IPS-18c (cell line): ENCODE measurements around the gene RALA.
"Not testable (repeated sequence)": the region's sequence is repeated elsewhere in the genome, so short reads cannot be mapped to it uniquely, and the experiment has no call there.

ENCODE experiments used
- H3K4me3 ChIP-seq: 2 replicates; pipeline ENCODE4 v1.7.0; 2013; ENCODE audit warnings: low read depth, mild to moderate bottlenecking, low read length, moderate library complexity; ENCODE audit not compliant: insufficient read depth
- H3K9me3 ChIP-seq: one replicate; pipeline ENCODE4 v1.6.1; 2013; ENCODE audit warnings: mild to moderate bottlenecking, low read length, moderate library complexity; ENCODE audit not compliant: control insufficient read depth, insufficient read depth

RALA gene

DNA sequence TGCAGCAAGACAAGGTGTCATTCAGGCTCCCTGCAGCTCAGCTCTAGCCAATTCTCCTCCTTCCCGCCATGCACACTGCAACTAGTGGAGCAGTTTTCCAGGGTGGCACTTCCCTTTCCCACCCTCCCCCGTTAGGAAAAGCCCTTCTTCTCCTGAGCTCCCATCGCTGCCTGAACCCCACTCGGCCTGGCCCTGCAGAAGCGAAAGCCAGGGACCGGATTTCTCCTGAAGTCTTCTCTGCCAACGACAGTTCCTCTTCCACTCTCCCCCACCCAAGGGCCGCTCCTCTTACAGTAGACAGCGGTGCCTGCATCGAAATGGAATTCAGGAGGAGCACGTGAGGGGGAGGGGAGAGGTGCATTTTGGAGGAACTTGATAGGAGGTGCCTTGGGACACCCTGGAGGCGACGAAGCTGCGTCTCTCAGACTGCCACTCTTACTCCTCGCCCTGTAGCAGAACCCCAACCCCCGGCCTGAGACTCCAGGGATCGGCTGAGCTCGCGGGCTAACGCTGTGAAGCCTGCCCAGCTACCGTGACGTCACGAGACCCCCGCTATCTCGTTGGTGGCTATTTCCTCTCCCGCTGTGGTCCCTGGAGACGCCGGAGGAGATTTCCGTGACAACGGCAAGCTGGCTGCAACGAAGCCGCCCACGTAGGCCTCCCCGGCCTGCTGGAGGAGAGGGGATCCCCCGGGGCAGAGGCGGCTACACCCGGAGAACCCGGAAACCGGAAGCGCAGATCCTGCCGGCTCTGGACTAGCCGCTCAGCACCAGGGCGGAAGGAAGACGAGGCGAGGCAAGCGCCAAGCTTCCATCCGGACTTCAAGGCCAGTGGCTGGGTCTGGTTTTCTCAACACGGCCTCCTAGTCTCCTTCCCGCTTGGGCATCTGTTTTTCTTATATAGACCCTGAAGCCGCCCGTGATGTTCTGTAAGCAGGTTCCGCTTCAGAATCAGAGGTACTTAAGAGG is 109.7 kb downstream of the RALA start:
- no peaks in the 10 kb centered on the region for H3K9me3 ChIP-seq
- H3K4me3 ChIP-seq: peak overlapping the region; percentile 40

DNA sequence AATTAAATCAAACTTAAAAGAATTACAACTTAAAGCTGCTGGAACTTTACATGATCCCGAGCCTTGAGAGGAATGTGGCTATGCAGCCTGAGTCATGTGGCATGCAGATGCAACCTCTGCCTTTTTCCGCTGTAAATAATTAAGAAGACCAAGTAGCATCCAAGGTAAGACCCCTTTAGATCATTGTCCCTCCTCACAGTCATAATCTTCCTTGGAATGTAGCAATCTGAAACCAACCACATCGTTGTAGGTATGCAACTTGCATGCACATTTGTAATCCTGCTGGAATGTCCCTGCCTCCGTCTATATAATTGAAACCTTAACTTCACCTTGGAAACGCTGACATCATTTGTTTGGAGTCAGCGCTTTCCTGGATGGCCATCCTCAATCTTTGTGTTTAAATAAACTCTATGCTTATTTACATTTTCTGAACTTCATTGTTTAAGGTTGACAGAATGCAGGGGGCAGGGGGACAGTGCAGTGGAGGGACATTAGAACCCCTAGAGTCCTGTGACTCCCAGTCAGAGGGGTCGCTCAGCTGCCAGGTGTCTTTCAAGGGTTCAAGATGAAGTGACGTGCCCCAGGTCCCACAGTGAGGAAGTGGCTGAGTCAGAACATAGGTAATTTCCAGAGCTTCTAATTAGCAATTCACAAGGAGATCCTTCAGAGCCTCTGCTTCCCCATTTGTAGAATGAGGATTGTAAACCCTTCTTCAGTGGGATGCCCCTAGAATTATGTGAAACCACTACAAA is 110.7 kb downstream of the RALA start:
- H3K9me3 ChIP-seq: no peaks in the 10 kb centered on the region
- H3K4me3 ChIP-seq: peak overlapping the region; percentile 40

DNA sequence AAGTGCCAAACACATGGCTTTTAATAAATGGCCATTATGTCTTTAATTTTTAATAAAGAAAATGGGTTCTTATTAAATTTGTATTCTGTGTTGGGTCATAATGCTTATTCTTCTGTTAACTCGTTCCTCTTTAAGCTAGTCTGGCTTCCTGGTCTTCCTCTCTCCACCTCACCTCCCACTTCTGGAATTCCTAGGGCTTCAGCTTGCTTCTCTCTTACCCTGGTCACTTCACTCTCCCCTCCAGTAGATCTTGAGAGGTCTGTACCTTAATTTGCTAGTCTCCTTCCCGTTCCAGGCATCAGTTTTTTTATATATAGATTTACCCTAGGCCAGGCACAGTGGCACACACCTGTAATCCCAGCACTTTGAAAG is 111.2 kb downstream of the RALA start:
- H3K9me3 ChIP-seq: no peaks in the 10 kb centered on the region
- peak overlapping the region; percentile 40; the same call in 1 of the 2 replicates for H3K4me3 ChIP-seq

GRCh38 chr7:39735903-39736302 is 112.5 kb downstream of the RALA start:
- Histone ChIP-seq H3K9me3 (no peaks in the 10 kb centered on the region), H3K4me3 (no peak overlapping the region)

- no peaks in the 10 kb centered on the region for H3K9me3 ChIP-seq
- no peak overlapping the region for H3K4me3 ChIP-seq
Observed at GRCh38 chr7:39741942-39742623, 118.7 kb downstream of the RALA start.

- no peaks in the 10 kb centered on the region for H3K9me3 ChIP-seq
- H3K4me3 ChIP-seq: no peak overlapping the region
Observed at GRCh38 chr7:39744620-39745019, 121.2 kb downstream of the RALA start.

DNA sequence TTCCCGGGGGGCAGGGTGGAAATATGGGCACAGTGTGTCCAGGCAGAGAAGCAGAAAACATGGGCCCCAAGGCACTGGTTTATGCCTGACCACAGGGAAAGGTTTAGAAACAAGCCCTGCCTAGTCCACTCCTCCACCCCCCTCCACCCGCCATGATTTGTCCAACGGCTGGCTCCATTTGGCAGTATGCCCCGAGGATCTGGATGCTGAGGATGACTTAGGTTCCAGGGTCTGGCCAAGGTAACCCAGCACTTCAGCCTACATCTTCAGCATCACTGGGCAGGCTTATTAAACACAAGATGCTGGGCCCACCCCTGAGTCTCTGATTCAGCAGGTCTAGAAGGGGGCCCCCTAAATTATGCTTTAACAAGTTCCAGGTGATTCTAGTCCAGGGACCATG is 121.9 kb downstream of the RALA start:
- Histone ChIP-seq H3K9me3 (no peaks in the 10 kb centered on the region), H3K4me3 (no peak overlapping the region)

GRCh38 chr7:39746103-39746819 is 122.9 kb downstream of the RALA start:
- H3K9me3 ChIP-seq: no peaks in the 10 kb centered on the region
- no peak overlapping the region; the same call in 1 of the 2 replicates for H3K4me3 ChIP-seq

DNA sequence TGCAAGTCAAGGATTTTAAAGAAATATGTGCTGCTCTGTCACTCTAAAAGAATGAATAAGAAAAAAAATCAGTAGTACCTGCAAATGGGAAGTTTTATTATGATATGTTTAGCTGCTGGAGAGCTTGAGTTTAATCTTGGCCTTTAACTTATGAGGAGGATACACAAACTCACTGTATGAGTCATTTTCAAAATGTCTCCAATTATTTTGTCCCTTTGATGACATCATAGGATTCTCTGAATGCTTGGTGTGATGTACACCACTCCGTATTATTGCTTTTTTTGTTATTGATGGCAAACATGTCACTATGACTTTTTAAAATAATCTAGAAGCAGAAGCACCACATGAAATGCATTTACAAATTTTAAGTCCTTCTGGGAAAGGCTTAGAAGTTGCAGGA is 125.8 kb downstream of the RALA start:
- H3K4me3 ChIP-seq: no peak overlapping the region
- no peaks in the 10 kb centered on the region for H3K9me3 ChIP-seq

DNA sequence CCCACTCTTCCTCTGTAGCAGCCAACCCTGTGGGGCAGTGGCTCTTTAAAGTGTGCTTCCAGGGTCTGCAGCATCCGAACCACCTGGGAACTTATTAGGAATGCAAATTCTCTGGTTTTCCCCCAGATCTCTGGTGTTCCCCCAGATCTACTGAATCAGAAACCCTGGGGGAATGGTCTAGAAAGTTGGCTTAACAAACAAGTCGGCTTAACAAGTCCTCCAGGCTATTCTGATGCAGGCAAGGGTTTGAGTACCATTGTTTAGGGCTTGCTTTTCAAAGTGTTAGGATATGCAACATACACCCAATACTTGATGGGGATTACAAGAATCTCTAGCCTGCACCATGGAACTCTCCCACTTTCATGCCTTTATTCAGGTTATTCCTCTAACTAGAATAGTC is 126.3 kb downstream of the RALA start:
- no peak overlapping the region for H3K4me3 ChIP-seq

DNA sequence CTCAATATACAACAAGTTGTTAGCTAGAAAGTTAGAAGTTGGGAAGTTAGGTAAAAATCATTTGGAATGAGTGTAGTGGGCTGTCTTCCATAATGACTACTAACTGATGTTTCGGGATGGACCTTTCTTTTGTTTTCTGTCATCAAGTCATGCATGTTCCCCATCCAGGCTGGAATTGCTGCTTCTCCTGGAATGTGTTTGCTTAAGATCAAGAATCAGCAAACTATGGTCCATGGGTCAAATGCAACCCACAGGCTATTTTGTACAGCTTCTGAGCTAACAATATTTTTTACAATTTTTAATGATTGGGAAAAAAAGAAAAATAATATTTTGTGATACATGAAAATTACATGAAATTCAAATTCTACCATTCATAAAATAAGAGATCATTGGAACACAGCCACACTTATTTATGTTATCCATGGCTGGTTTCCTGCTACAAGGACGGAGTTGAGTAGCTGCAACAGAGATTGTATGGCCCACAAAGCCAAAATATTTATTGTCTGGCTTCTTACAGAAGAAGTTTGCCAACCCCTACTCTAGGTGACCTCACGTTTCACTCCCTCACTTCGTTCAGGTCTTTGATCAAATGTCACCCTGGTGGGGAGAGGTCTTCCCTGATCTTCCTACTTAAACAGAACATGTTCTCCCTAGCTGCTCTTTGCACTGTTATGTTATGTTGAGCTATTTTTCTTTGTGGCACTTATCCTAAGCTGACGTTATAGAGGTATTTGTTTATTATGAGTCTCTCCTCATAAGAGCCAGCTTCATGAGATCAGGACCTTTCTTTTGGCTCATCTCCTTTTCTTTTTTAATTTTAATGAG is 127.1 kb downstream of the RALA start:
- no peaks in the 10 kb centered on the region for H3K9me3 ChIP-seq
- H3K4me3 ChIP-seq: no peak overlapping the region

More for the DNA sequence above, 126.3 kb downstream of the RALA start:
- H3K9me3 ChIP-seq: no peaks in the 10 kb centered on the region

GRCh38 chr7:39753237-39753636 is 129.9 kb downstream of the RALA start:
- H3K9me3 ChIP-seq, H3K4me3 ChIP-seq: not testable (repeated sequence)

DNA sequence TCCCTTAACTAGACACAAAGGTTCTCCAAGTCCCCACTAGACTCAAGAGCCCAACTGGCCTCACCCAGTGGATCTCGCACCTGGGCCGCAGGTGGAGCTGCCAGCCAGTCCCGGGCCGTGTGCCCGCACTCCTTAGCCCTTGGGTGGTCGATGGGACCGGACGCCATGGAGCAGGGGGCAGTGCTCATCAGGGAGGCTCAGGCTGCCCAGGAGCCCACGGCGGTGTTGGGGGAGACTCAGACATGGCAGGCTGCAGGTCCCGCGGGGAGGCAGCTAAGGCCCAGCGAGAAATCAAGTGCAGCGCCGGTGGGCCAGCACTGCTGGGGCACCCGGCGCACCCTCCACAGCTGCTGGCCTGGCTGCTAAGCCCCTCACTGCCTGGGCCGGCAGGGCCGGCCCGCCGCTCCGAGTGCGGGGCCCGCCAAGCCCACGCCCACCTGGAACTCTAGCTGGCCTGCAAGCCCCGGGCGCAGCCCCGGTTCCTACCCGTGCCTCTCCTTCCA is 130.5 kb downstream of the RALA start:
- H3K4me3 ChIP-seq: no peak overlapping the region

GRCh38 chr7:39754326-39755120 is 131.2 kb downstream of the RALA start:
- H3K4me3 ChIP-seq: no peak overlapping the region
- H3K9me3 ChIP-seq: peaks cover 7% of the 10 kb centered on the region

More for the DNA sequence above, 130.5 kb downstream of the RALA start:
- peaks cover 7% of the 10 kb centered on the region for H3K9me3 ChIP-seq

DNA sequence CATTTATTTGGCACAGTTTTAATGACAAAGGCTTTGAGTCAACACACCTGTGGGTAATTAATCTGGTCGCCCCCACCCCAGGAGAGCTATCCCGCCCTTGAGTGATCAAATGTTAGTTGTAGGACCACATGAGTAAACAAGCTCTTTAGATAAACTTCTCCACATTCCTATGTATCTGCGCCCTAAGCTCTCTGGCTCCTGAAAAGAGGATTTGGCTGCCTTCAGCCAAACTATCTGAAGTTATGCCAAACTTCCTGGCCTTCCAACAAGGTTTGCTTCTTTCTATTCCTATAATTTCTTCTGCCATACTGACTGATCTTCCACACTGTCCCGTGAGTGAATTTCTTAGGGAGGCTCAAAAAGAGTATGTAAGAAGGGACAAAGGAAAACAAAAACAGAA is 134.2 kb downstream of the RALA start:
- Histone ChIP-seq H3K4me3 (no peak overlapping the region), H3K9me3 (peaks cover 7% of the 10 kb centered on the region)
